ENCODE results near the gene SLC37A2.

Gene SLC37A2

DNA sequence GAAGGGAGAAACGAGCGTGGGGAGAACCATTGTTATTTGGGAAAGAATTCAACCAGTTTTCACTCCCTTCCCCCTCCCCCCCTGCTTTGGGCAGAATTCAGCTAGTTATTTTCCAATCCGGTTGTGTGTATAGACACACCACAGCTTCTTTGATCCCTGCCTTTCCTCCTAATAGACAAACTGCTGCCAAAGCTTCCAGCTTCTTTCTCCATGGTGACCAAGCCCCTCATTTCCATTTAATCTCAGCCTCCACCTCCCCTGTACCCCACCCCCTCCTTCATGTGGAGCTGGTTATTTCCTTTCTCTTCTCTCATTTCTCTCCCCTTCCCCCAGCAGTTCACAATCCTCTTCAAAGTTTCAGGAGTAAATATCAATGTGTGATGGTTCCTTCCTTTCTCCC is 76.7 kb downstream of the SLC37A2 start:
- Histone ChIP-seq H3K4me3 (ENCODE audit: low read length, poor library complexity, severe bottlenecking) (no peak overlapping the region), H3K9ac (ENCODE audit: low read depth, low read length, poor library complexity, severe bottlenecking) (no peak overlapping the region), H4K20me1 (ENCODE audit: insufficient read depth, low read length, poor library complexity, severe bottlenecking) (no peaks in the 10 kb centered on the region), H2AFZ (ENCODE audit: low read length) (no peak overlapping the region), H3F3A (ENCODE audit: low read depth) (no peaks in the 10 kb centered on the region), H3K4me2 (ENCODE audit: low read depth, low read length, poor library complexity, severe bottlenecking) (no peak overlapping the region), H3K9me2 (replicated peaks; ENCODE audit: low read depth, low read length) (no peaks in the 10 kb centered on the region), H3K79me2 (ENCODE audit: insufficient read depth, low read length) (no peaks in the 10 kb centered on the region), H3K27me3 (ENCODE audit: insufficient read depth, low read length, poor library complexity, severe bottlenecking) (no peaks in the 10 kb centered on the region), H3K9me3 (ENCODE audit: insufficient read depth, low read depth, low read length) (no peaks in the 10 kb centered on the region), H3K4me1 (ENCODE audit: insufficient read depth, low read length, poor library complexity, severe bottlenecking) (no peaks in the 10 kb centered on the region), H3K36me3 (ENCODE audit: insufficient read depth, low read length) (no peaks in the 10 kb centered on the region)
- TF ChIP-seq, protein P1, sequence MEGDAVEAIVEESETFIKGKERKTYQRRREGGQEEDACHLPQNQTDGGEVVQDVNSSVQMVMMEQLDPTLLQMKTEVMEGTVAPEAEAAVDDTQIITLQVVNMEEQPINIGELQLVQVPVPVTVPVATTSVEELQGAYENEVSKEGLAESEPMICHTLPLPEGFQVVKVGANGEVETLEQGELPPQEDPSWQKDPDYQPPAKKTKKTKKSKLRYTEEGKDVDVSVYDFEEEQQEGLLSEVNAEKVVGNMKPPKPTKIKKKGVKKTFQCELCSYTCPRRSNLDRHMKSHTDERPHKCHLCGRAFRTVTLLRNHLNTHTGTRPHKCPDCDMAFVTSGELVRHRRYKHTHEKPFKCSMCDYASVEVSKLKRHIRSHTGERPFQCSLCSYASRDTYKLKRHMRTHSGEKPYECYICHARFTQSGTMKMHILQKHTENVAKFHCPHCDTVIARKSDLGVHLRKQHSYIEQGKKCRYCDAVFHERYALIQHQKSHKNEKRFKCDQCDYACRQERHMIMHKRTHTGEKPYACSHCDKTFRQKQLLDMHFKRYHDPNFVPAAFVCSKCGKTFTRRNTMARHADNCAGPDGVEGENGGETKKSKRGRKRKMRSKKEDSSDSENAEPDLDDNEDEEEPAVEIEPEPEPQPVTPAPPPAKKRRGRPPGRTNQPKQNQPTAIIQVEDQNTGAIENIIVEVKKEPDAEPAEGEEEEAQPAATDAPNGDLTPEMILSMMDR (conservative IDR thresholded peaks at IDR 0.05; ENCODE audit: low read length), result no peak
- TF ChIP-seq EZH2phosphoT487 (IDR thresholded peaks at IDR 0.05; ENCODE audit: borderline replicate concordance), result no peak

Measured in Loucy (cell line).